SK-N-SH (cell line): Measurements from ENCODE around the gene CBFA2T3.

Experiments
- EZH2phosphoT487 ChIP-seq: fragments of 200-600 bp; sonication (generic); IDR thresholded peaks from 2 replicates; pipeline ENCODE4 v1.6.1; 2017; ENCODE audit warnings: low read depth, mixed run types, mild to moderate bottlenecking, antibody characterized with exemption, moderate library complexity, borderline replicate concordance
- MXI1 ChIP-seq: IDR thresholded peaks from 2 replicates; pipeline ENCODE4 v1.6.1; 2012; ENCODE audit warnings: mild to moderate bottlenecking, low read depth, low read length, improper control_type of control experiment
- PBX3 ChIP-seq: IDR thresholded peaks from 2 replicates; pipeline ENCODE4; 2012
- POLR2AphosphoS5 ChIP-seq: IDR thresholded peaks from 2 replicates; pipeline ENCODE4 v1.6.1; 2012; ENCODE audit warnings: low read depth, low read length
- RCOR1 ChIP-seq: fragments of 150-350 bp; IDR thresholded peaks from 2 replicates; pipeline ENCODE4 v1.6.1; 2017; ENCODE audit warnings: antibody characterized with exemption, low read length
- TAF1 ChIP-seq: IDR thresholded peaks from 2 replicates; pipeline ENCODE4 v1.6.1; 2012; ENCODE audit warnings: low read depth, mild to moderate bottlenecking, low read length, moderate library complexity, borderline replicate concordance
- YY1 ChIP-seq: IDR thresholded peaks from 2 replicates; pipeline ENCODE4 v1.4.0; 2012; ENCODE audit warnings: low read depth, mild to moderate bottlenecking
- TF ChIP-seq, protein P1 (sequence below): fragments of 200-600 bp; sonication (generic); IDR thresholded peaks from 2 replicates; pipeline ENCODE4 v1.6.1; 2017; ENCODE audit warnings: antibody characterized with exemption, mild to moderate bottlenecking, moderate library complexity
- TF ChIP-seq, protein P2 (sequence below): IDR thresholded peaks from 2 replicates; pipeline ENCODE4 v1.6.1; 2012; ENCODE audit warnings: mild to moderate bottlenecking, low read depth, low read length, moderate library complexity

GRCh38 chr16:88901718-88902337, 75.2 kb downstream of the CBFA2T3 start:
- TF ChIP-seq, protein P1, sequence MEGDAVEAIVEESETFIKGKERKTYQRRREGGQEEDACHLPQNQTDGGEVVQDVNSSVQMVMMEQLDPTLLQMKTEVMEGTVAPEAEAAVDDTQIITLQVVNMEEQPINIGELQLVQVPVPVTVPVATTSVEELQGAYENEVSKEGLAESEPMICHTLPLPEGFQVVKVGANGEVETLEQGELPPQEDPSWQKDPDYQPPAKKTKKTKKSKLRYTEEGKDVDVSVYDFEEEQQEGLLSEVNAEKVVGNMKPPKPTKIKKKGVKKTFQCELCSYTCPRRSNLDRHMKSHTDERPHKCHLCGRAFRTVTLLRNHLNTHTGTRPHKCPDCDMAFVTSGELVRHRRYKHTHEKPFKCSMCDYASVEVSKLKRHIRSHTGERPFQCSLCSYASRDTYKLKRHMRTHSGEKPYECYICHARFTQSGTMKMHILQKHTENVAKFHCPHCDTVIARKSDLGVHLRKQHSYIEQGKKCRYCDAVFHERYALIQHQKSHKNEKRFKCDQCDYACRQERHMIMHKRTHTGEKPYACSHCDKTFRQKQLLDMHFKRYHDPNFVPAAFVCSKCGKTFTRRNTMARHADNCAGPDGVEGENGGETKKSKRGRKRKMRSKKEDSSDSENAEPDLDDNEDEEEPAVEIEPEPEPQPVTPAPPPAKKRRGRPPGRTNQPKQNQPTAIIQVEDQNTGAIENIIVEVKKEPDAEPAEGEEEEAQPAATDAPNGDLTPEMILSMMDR: no peak
- no peak for TF ChIP-seq YY1
- no peak for TF ChIP-seq MXI1
- TF ChIP-seq POLR2AphosphoS5: no peak
- no peak for TF ChIP-seq TAF1
- TF ChIP-seq, protein P2, sequence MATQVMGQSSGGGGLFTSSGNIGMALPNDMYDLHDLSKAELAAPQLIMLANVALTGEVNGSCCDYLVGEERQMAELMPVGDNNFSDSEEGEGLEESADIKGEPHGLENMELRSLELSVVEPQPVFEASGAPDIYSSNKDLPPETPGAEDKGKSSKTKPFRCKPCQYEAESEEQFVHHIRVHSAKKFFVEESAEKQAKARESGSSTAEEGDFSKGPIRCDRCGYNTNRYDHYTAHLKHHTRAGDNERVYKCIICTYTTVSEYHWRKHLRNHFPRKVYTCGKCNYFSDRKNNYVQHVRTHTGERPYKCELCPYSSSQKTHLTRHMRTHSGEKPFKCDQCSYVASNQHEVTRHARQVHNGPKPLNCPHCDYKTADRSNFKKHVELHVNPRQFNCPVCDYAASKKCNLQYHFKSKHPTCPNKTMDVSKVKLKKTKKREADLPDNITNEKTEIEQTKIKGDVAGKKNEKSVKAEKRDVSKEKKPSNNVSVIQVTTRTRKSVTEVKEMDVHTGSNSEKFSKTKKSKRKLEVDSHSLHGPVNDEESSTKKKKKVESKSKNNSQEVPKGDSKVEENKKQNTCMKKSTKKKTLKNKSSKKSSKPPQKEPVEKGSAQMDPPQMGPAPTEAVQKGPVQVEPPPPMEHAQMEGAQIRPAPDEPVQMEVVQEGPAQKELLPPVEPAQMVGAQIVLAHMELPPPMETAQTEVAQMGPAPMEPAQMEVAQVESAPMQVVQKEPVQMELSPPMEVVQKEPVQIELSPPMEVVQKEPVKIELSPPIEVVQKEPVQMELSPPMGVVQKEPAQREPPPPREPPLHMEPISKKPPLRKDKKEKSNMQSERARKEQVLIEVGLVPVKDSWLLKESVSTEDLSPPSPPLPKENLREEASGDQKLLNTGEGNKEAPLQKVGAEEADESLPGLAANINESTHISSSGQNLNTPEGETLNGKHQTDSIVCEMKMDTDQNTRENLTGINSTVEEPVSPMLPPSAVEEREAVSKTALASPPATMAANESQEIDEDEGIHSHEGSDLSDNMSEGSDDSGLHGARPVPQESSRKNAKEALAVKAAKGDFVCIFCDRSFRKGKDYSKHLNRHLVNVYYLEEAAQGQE: no peak
- no peak for TF ChIP-seq RCOR1
- TF ChIP-seq EZH2phosphoT487: no peak
- no peak for TF ChIP-seq PBX3
